GM19328 (cell line): ENCODE results near the gene FOXJ2.
A peak's percentile ranks its signal among the peaks of the same experiment; 100 is the strongest.
"Not testable (repeated sequence)": the region's sequence is repeated elsewhere in the genome, so short reads cannot be mapped to it uniquely, and the experiment has no call there.

ENCODE experiments used
- ATAC-seq: cut with Tn5 transposase; IDR thresholded peaks from one replicate; pipeline ENCODE4 v1.9.1; 2021; ENCODE audit warnings: mild to moderate bottlenecking, moderate library complexity; ENCODE audit not compliant: unreplicated experiment

Gene FOXJ2

GRCh38 chr12:8032242-8033152 lies at the start of gene FOXJ2:
Gene FOXJ2 (plus strand): TSS chr12:8032716. CDS start chr12:8039833, 7,117 bp downstream.
- peak; percentile 68 for ATAC-seq

- not testable (repeated sequence) for ATAC-seq
Measured at GRCh38 chr12:7983019-7983418, 49.5 kb upstream of the FOXJ2 start.

GRCh38 chr12:7983460-7983859 lies 49.1 kb upstream of the FOXJ2 start:
- not testable (repeated sequence) for ATAC-seq

DNA sequence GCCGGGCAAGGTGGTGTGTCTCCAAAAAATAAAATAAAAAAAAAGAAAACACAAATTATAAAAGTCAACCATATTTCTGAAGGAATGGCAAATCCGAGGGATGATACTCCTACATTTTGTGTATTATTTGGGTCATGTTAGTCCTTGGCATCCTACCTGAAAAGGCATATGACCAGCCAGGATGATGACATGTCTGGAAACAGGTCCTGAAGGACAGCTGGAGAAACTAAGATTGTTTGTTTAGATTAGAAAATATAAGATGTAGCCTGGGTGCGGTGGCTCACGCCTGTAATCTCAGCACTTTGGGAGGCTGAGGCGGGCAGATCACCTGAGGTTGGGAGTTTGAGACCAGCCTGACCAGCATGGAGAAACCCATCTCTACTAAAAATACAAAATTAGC lies 47.6 kb upstream of the FOXJ2 start:
- ATAC-seq = no peak

- ATAC-seq = no peak
Measured at GRCh38 chr12:7985802-7986418, 46.6 kb upstream of the FOXJ2 start.

GRCh38 chr12:7989827-7990491 lies 42.6 kb upstream of the FOXJ2 start:
- no peak for ATAC-seq

GRCh38 chr12:7991535-7991934 lies 41.0 kb upstream of the FOXJ2 start:
- ATAC-seq = no peak

GRCh38 chr12:7994731-7995205 lies 37.7 kb upstream of the FOXJ2 start:
- peak; percentile 6 for ATAC-seq

DNA sequence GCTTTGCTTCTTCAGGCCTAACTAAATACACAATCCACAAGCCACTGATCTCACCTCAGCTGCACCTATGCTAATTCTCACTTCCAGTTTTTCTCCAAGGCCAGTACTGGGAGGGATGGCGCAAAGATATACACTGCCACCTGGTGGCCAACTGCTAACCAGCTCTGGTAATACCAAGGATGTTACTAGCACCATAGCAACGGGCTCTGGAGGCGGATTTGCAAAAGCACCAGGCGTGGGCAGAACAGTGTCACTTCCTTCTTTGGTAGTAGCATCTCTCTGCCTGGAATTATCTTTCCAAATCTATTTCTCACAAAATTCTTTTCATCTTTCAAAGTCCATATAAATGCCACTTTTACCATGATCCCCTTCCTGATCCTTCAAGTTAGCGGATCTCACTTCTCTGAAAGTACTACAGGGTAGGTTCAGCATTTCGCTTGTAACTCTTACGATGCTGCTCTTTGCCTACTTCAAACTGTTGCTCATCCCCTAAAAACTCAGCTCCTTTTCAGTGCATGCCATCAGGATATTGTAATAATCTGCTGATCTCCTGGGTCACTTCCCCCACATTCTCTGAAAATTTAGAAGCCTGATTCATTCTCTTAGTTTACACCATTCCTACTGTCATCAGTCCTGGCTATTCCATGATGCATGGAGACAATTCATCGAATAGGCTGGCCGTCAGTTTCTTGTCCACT lies 37.1 kb upstream of the FOXJ2 start:
- peak; percentile 95 for ATAC-seq

DNA sequence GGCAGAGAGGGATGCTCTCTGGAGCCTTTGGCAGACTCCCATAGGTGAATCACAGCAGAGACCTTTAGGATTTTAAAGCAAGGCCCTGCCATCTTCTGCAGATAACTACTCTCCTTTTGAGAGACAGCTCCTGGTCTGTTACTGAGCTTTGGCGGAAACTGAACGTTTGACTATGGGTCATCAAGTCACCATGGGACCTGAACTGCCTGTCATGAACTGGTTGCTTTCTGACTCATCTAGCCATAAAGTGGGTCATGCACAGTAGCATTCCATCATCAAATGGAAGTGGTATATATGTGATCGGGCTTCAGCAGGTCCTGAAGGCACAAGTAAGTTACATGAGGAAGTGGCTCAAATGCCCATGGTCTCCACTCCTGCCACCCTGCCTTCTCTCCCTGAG lies 31.7 kb upstream of the FOXJ2 start:
- not testable (repeated sequence) for ATAC-seq

DNA sequence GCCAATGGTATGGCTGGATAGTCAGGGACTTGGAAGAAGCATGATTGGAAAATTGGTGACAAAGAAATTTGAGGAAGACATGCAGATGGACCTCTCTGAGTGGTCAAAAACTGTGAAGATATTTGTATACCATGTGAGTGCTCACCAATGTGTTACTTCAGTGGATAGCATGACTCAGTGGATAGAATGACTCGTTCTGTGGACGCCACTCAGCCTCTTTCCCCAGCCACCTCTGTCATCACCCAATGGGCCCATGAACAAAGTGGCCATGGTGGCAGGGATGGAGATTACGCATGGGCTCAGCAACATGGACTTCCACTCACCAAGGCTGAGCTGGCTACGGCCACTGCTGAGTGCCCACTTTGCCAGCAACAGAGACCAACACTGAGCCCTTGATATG lies 31.0 kb upstream of the FOXJ2 start:
- not testable (repeated sequence) for ATAC-seq

- not testable (repeated sequence) for ATAC-seq
Measured at GRCh38 chr12:8004897-8005296, 27.6 kb upstream of the FOXJ2 start.

GRCh38 chr12:8011331-8011730 lies 21.2 kb upstream of the FOXJ2 start:
- ATAC-seq = no peak

GRCh38 chr12:8012651-8013309 lies 19.7 kb upstream of the FOXJ2 start:
- ATAC-seq = no peak

GRCh38 chr12:8014836-8015235 lies 17.7 kb upstream of the FOXJ2 start:
- ATAC-seq = no peak

DNA sequence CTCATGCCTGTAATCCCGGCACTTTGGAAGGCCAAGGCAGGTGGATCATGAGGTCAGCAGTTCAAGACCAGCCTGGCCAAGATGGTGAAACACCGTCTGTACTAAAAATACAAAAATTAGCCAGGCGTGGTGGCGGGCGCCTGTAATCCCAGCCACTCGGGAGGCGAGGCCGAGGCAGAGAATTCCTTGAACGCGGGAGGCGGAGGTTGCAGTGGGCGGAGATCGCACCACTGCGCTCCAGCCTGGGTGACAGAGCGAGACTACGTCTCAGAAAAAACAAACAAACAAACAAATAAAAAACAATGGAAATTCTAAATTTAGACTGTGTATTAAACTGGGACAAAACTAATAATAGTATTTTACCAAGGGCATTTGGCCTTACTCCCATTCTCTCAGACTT lies 14.3 kb upstream of the FOXJ2 start:
- not testable (repeated sequence) for ATAC-seq

DNA sequence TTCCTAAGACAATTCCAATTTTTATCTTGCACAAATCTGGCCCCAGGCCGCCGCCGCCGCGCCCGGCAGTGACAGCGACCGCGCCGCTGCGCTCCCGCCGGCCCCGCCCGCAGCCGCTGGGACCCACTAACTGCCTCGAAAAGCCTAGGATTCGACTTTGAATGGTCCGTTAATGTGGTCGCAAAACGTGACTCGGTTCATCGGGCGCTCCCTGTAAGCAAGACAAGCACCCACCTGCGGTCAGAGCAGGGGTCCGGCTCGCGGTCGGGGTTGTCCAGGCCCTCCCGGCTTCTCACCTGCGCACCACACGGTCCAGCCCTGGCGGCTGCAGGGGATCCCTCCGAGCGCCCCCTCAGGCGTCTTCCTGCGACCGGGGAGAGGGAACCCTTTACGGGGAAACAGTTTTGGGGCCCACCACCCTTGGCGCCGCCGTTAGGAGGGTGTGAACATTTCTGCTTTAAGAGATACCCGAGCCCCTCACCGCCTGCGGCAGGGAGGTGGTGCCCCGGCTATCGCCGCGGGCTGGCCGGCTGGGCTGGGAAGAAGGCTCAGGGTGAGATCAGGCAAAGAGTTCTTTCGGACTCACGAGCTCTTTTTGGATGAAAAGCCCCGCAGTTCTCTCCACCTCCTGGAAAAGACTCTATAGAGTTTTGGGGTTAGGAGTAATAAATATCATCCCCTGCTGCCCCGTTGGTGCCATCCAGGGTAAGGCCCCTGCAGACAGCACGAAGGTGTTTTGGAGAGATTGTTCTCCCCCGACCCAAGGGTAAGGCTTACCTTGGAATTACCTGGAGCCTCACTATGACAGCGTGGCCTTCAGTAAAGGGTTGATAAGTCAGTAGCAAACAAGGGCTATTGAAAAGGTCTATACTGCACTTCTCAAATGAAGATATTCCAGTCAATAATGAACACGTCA lies 13.6 kb upstream of the FOXJ2 start:
- ATAC-seq = no peak

GRCh38 chr12:8026291-8026900 lies 6.1 kb upstream of the FOXJ2 start:
- peak; percentile 99 for ATAC-seq

DNA sequence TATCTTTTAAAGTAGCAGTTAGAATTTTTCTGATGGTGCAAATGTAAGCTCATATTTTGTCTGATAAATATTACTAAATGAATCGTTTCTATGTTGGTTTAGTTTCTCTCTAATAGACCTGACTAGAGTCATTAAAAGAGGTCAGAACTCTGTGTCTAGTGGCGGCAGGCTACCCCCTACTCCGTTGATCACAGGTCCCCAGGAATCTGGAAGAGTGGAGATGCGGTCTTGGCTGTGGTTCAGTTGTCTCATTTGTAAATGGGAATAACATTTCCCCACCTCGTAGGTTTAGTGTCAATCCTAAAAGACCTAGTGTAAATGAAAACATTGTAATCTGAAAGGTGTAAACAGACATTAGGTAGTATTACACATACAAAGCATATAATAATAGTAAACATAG lies 4.7 kb upstream of the FOXJ2 start:
- no peak for ATAC-seq
